A673 (cell line): ENCODE results near the gene GCFC2. TPM values are rescaled to one million over a fixed set of nuclear protein-coding genes. Genes with fewer than 3 reads are reported as not detected.

Experiments used
- BruUV-seq: library from RNA; stranded (reverse); fragments of 400-500 nt; replicated peaks from 2 replicates; lab custom pipeline; 2021; lab: Mats Ljungman, UMichigan
- CTCF ChIA-PET: fragments of 300-600 bp; sonication (Branson Sonifier 250); formaldehyde crosslinking; loops from one replicate; lab custom pipeline; 2022; ENCODE audit warnings: antibody characterized with exemption; lab: Charles Lee
- POLR2A ChIA-PET: fragments of 300-600 bp; sonication (Branson Sonifier 250); formaldehyde crosslinking; loops from one replicate; lab custom pipeline; 2022; ENCODE audit warnings: antibody characterized with exemption; ENCODE audit not compliant: low non-redundant PET; lab: Charles Lee
- DNase-seq: peaks from one replicate; pipeline ENCODE4 v3.0.0-alpha.2; 2015; ENCODE audit warnings: low spot score
- H3K27ac ChIP-seq: fragments of 200-600 bp; sonication (generic); 2 replicates; pipeline ENCODE4 v1.5.1; 2016; ENCODE audit warnings: mixed run types, low read depth, mild to moderate bottlenecking, mixed read lengths, antibody characterized with exemption, low read length; ENCODE audit not compliant: poor library complexity, severe bottlenecking
- H3K27me3 ChIP-seq: fragments of 200-600 bp; sonication (generic); replicated peaks from 2 replicates; pipeline ENCODE4 v1.6.1; 2017; ENCODE audit warnings: mixed run types, low read depth, mild to moderate bottlenecking, mixed read lengths, antibody characterized with exemption, low read length; ENCODE audit not compliant: insufficient read depth, poor library complexity
- H3K36me3 ChIP-seq: fragments of 200-600 bp; sonication (generic); 2 replicates; pipeline ENCODE4 v1.6.1; 2016; ENCODE audit warnings: mixed run types, mild to moderate bottlenecking, mixed read lengths, antibody characterized with exemption, low read length; ENCODE audit not compliant: insufficient read depth, poor library complexity, severe bottlenecking
- H3K4me1 ChIP-seq: fragments of 200-600 bp; sonication (generic); 2 replicates; pipeline ENCODE4 v1.6.1; 2017; ENCODE audit warnings: mixed run types, mild to moderate bottlenecking, mixed read lengths, antibody characterized with exemption, low read length; ENCODE audit not compliant: insufficient read depth, poor library complexity, severe bottlenecking
- H3K4me3 ChIP-seq: fragments of 200-600 bp; sonication (generic); 2 replicates; pipeline ENCODE4 v1.5.1; 2016; ENCODE audit warnings: low read depth, mixed run types, mild to moderate bottlenecking, mixed read lengths, low read length; ENCODE audit not compliant: poor library complexity, severe bottlenecking
- H3K9me3 ChIP-seq: fragments of 200-600 bp; sonication (generic); 2 replicates; pipeline ENCODE4 v1.6.1; 2016; ENCODE audit warnings: mixed run types, low read depth, mild to moderate bottlenecking, mixed read lengths, antibody characterized with exemption, low read length; ENCODE audit not compliant: poor library complexity, severe bottlenecking
- CTCF ChIP-seq: fragments of 300-800, 200-600 bp; sonication (generic); conservative IDR thresholded peaks from 2 replicates; pipeline ENCODE4 v1.5.1; 2017; ENCODE audit warnings: low read depth, mild to moderate bottlenecking, antibody characterized with exemption, low read length, moderate library complexity, mixed read lengths
- EZH2 ChIP-seq: fragments of 200-600 bp; sonication (generic); IDR thresholded peaks from 2 replicates; pipeline ENCODE4 v1.6.1; 2017; ENCODE audit warnings: borderline replicate concordance, low read depth, mild to moderate bottlenecking, mixed read lengths, antibody characterized with exemption, low read length; ENCODE audit not compliant: poor library complexity, severe bottlenecking
- intact Hi-C: fragments of 100-400 bp; cut with micrococcal nuclease; formaldehyde crosslinking; loops from one replicate; pipeline ENCODE4 v1.10.0; 2022; ENCODE audit not compliant: unreplicated experiment
- total RNA-seq: library from RNA; stranded (reverse); gene quantifications from 2 replicates; pipeline ENCODE4 v1.2.3, GENCODE V29; 2021

GCFC2 gene
- total RNA-seq, 1 experiment from 2014 or later: 42.2 TPM

- Histone ChIP-seq H3K4me3 (no peak overlapping the region), H3K27ac (no peak overlapping the region), H3K36me3 (no peaks in the 10 kb centered on the region), H3K27me3 (no peaks in the 10 kb centered on the region), H3K9me3 (no peaks in the 10 kb centered on the region), H3K4me1 (peaks cover 4% of the 10 kb centered on the region)
- BruUV-seq: no TSS peak
- DNase-seq: peak; percentile 53
- peak; percentile 59 for TF ChIP-seq CTCF
- no peak for TF ChIP-seq EZH2
- POLR2A ChIA-PET: no interaction called here
- intact Hi-C loops: loop anchor here (10.0 kb wide), 1 partner anchor 865 kb away; no protein-coding TSS in a partner anchor
- CTCF ChIA-PET: interaction anchor here (0.6 kb wide), 2 partner anchors 167 to 1209 kb away, joined by 3 read pairs; no protein-coding TSS in a partner anchor
Observed at GRCh38 chr2:75729861-75730260, 19.1 kb upstream of the GCFC2 start.

GRCh38 chr2:75728614-75729419 is 18.1 kb upstream of the GCFC2 start:
- no peak overlapping the region for H3K4me3 ChIP-seq
- no peak overlapping the region for H3K27ac ChIP-seq
- DNase-seq: no peak
- ChIA-PET POLR2A (no interaction called here), CTCF (no interaction called here)
- H3K4me1 ChIP-seq: peaks cover 4% of the 10 kb centered on the region
- no TSS peak for BruUV-seq
- no peaks in the 10 kb centered on the region for H3K36me3 ChIP-seq
- no peak for TF ChIP-seq EZH2
- TF ChIP-seq CTCF: no peak
- intact Hi-C loops: loop anchor here (10.0 kb wide), 1 partner anchor 866 kb away; no protein-coding TSS in a partner anchor
- no peaks in the 10 kb centered on the region for H3K27me3 ChIP-seq
- H3K9me3 ChIP-seq: no peaks in the 10 kb centered on the region

GRCh38 chr2:75722687-75723086 is 12.0 kb upstream of the GCFC2 start:
- no peak for DNase-seq
- CTCF ChIA-PET: no interaction called here
- POLR2A ChIA-PET: no interaction called here
- intact Hi-C loops: loop anchor here (10.0 kb wide), 1 partner anchor 872 kb away; no protein-coding TSS in a partner anchor
- TF ChIP-seq EZH2 (no peak), CTCF (no peak)
- H3K36me3 ChIP-seq: no peaks in the 10 kb centered on the region
- no TSS peak for BruUV-seq
- no peak overlapping the region for H3K27ac ChIP-seq
- no peaks in the 10 kb centered on the region for H3K9me3 ChIP-seq
- H3K4me3 ChIP-seq: no peak overlapping the region
- H3K4me1 ChIP-seq: no peaks in the 10 kb centered on the region
- H3K27me3 ChIP-seq: peaks cover 3% of the 10 kb centered on the region
